Testis (tissue), 3 donors: ENCODE data around the gene OR5B21. TPM values are rescaled to one million over a fixed set of nuclear protein-coding genes. Genes with fewer than 3 reads are reported as not detected.
A peak's percentile ranks its signal among the peaks of the same experiment; 100 is the strongest.

Experiments
- DNase-seq: peaks from one replicate; pipeline ENCODE4 v3.0.0-alpha.2; 2019
- H3K27ac ChIP-seq, 2 donors: fragments of 200-600 bp; sonication (generic); one replicate each; pipeline ENCODE4 v1.5.1; 2019
- H3K27me3 ChIP-seq: fragments of 200-600 bp; sonication (generic); one replicate; pipeline ENCODE4 v1.5.1; 2019
- H3K36me3 ChIP-seq: fragments of 200-600 bp; sonication (generic); one replicate; pipeline ENCODE4 v1.5.1; 2017; ENCODE audit warnings: low read depth; ENCODE audit errors: missing control alignments
- H3K4me1 ChIP-seq: fragments of 200-600 bp; sonication (generic); one replicate; pipeline ENCODE4 v1.5.1; 2019
- H3K4me3 ChIP-seq, 2 donors: fragments of 200-600 bp; sonication (generic); one replicate each; pipeline ENCODE4 v1.5.1; 2017 to 2019
- H3K9me3 ChIP-seq: fragments of 200-600 bp; sonication (generic); one replicate; pipeline ENCODE4 v1.5.1; 2017
- CTCF ChIP-seq, 3 experiments: fragments of 450-650 bp in 2 of 3; fragments of 200-600 bp in 1 of 3; sonication (generic) in 1 of 3; IDR thresholded peaks; one replicate each; pipeline ENCODE4 v1.5.1; 2016 to 2019; ENCODE audit warnings: antibody characterized with exemption in 3 of 3, mild to moderate bottlenecking in 2 of 3, moderate library complexity in 1 of 3
- POLR2A ChIP-seq: fragments of 450-650 bp; IDR thresholded peaks from one replicate; pipeline ENCODE4 v1.6.1; 2017; ENCODE audit warnings: antibody characterized with exemption, mild to moderate bottlenecking, moderate library complexity
- WGBS, 2 donors: methylation state at CpG; one replicate each; pipeline ENCODE4 v1.1.5; 2018; 5-methylcytosine and 5-hydroxymethylcytosine counted together
- intact Hi-C: fragments of 100-400 bp; cut with DNase I; formaldehyde crosslinking; loops from one replicate; pipeline ENCODE4 v1.15.1; 2023; ENCODE audit warnings: low total_unique reads
- polyA plus RNA-seq: library from polyadenylated mRNA; stranded (reverse); fragments of 350-450 nt; fragmentation: Illumina TruSeq; extraction: RNeasy Lipid Tissue Mini Kit (QIAGEN cat#74804); gene quantifications from one replicate; pipeline ENCODE4 v1.2.3, GENCODE V29; 2014; ENCODE audit warnings: low read depth, low replicate concordance; ENCODE audit not compliant: insufficient read depth
- total RNA-seq, 2 donors: library from RNA; depleted of rRNA; stranded (reverse); fragments of >200 nt; gene quantifications; one replicate each; pipeline ENCODE4 v1.2.3, GENCODE V29; 2016

OR5B21 gene
- total and polyA plus RNA-seq, 3 donors from 2014 or later, result 0.62 to 0.71 TPM; not detected in 1

DNA sequence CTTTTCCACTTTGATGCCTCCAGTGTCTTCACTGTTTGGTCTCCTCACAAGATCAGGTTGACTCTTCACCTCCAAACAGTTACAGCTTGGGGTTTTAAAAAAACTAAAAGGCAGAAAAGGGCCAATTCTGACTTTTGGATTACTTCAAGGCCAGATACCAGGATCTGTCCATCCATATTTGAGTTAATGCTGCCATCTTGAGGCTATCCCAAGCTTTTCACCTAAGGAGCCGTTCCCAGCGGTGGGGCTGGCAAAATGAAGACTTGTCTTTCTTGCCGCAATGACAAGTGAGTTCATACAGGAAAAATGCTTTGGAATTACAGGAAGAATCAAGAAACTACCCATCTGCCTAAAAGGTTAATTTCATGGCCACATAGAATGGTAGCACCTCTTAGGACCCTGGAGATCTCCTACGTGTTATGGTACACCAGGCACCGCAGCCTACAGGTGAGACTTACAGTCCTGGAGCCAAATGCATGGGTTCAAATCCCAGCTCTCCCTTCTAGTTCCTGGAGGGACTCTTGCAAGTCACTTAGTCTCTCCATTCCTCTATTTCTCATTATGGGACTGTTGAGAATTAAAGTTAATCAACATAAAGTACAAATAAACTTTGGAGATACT is 6.0 kb upstream of the OR5B21 start:
- WGBS, 2 donors, result 39 to 47% methylated on average over 5 of the region's 5 CpGs
- Histone ChIP-seq H3K9me3 (no peaks in the 10 kb centered on the region), H3K4me3 (no peak overlapping the region), H3K27me3 (no peaks in the 10 kb centered on the region), H3K36me3 (no peaks in the 10 kb centered on the region), H3K4me1 (no peaks in the 10 kb centered on the region), H3K27ac (no peak overlapping the region)
- TF ChIP-seq CTCF (IDR thresholded peaks at IDR 0.05) (peak; percentile 28 to 57 (median 48)), POLR2A (no peak)
- DNase-seq, result peak; percentile 47
- intact Hi-C loops, result no loop called here

GRCh38 chr11:58511636-58512035 is 3.7 kb upstream of the OR5B21 start:
- no peak overlapping the region for H3K4me3 ChIP-seq
- H3K36me3 ChIP-seq, result no peaks in the 10 kb centered on the region
- H3K4me1 ChIP-seq, result no peaks in the 10 kb centered on the region
- no peaks in the 10 kb centered on the region for H3K27me3 ChIP-seq
- intact Hi-C loops, result no loop called here
- 66 to 75% methylated on average over 3 of the region's 3 CpGs for WGBS, 2 donors
- no peak overlapping the region for H3K27ac ChIP-seq
- DNase-seq, result no peak
- no peaks in the 10 kb centered on the region for H3K9me3 ChIP-seq
- TF ChIP-seq CTCF (IDR thresholded peaks at IDR 0.05) (no peak), POLR2A (no peak)

GRCh38 chr11:58509748-58510147 is 1.8 kb upstream of the OR5B21 start:
- no peaks in the 10 kb centered on the region for H3K27me3 ChIP-seq
- TF ChIP-seq CTCF (IDR thresholded peaks at IDR 0.05) (no peak), POLR2A (no peak)
- no peaks in the 10 kb centered on the region for H3K9me3 ChIP-seq
- intact Hi-C loops, result no loop called here
- no peak overlapping the region for H3K4me3 ChIP-seq
- no peaks in the 10 kb centered on the region for H3K36me3 ChIP-seq
- DNase-seq, result no peak
- 41 to 53% methylated on average over 1 of the region's 1 CpG for WGBS, 2 donors
- H3K4me1 ChIP-seq, result no peaks in the 10 kb centered on the region
- no peak overlapping the region for H3K27ac ChIP-seq

DNA sequence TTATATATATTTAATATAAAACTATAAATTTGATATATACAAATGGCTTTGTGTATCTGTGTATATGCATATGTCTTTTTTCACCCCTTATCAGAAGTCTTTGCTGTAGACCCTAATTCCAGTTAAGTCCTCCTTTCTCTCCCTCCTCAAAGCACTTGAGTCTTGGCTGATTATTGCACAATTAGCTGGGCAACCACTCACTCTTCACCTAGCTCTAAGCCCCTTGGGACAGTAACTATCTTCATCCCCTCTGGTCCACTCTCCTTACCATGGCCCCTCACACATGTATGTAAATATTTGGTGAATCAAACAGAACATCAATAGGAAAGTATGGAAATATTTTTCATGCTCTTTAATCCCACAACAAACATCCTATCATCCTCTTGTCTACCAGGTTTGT is 909 bp upstream of the OR5B21 start:
- no peaks in the 10 kb centered on the region for H3K9me3 ChIP-seq
- H3K27ac ChIP-seq, result no peak overlapping the region
- DNase-seq, result no peak
- no peak overlapping the region for H3K4me3 ChIP-seq
- no peaks in the 10 kb centered on the region for H3K27me3 ChIP-seq
- TF ChIP-seq POLR2A (no peak), CTCF (IDR thresholded peaks at IDR 0.05) (no peak)
- no peaks in the 10 kb centered on the region for H3K36me3 ChIP-seq
- no peaks in the 10 kb centered on the region for H3K4me1 ChIP-seq
- intact Hi-C loops, result no loop called here

- Histone ChIP-seq H3K36me3 (no peaks in the 10 kb centered on the region), H3K27me3 (no peaks in the 10 kb centered on the region), H3K9me3 (no peaks in the 10 kb centered on the region), H3K4me1 (no peaks in the 10 kb centered on the region), H3K27ac (no peak overlapping the region), H3K4me3 (no peak overlapping the region)
- TF ChIP-seq CTCF (IDR thresholded peaks at IDR 0.05), result no peak
- no peak for TF ChIP-seq POLR2A
- 87 to 93% methylated on average over 4 of the region's 4 CpGs for WGBS, 2 donors
- no peak for DNase-seq
- intact Hi-C loops, result no loop called here
Observed at GRCh38 chr11:58507355-58507754, 550 bp downstream of the OR5B21 start.
